SU-DHL-6 (cell line): ENCODE measurements around the gene PRB3.

Experiments
- CTCF ChIP-seq: fragments of 200-600 bp; sonication (generic); IDR thresholded peaks from one replicate; pipeline ENCODE4 v1.5.1; 2017; ENCODE audit warnings: antibody characterized with exemption, mild to moderate bottlenecking, low read length, moderate library complexity; ENCODE audit not compliant: insufficient read depth, poor library complexity, severe bottlenecking
- EZH2phosphoT487 ChIP-seq: fragments of 200-600 bp; sonication (generic), shearing (Covaris generic); conservative IDR thresholded peaks from 2 replicates; pipeline ENCODE4 v1.6.1; 2018; ENCODE audit warnings: mild to moderate bottlenecking, antibody characterized with exemption, low read length, moderate library complexity, mixed read lengths

- TF ChIP-seq CTCF (no peak), EZH2phosphoT487 (no peak)
Observed at GRCh38 chr12:11264501-11264900, 5.0 kb downstream of the PRB3 start.
